ENCODE results near the gene ANKMY1.

Gene ANKMY1

GRCh38 chr2:240451108-240451611 is 106.6 kb downstream of the ANKMY1 start:
- H3K4me1 ChIP-seq (ENCODE audit: insufficient read depth, low read length, poor library complexity, severe bottlenecking): no peaks in the 10 kb centered on the region
- no peak overlapping the region for H2AFZ ChIP-seq (ENCODE audit: low read length)
- no peaks in the 10 kb centered on the region for H3K36me3 ChIP-seq (ENCODE audit: insufficient read depth, low read length)
- H3K9me2 ChIP-seq (replicated peaks; ENCODE audit: low read depth, low read length): no peaks in the 10 kb centered on the region
- no peaks in the 10 kb centered on the region for H3K79me2 ChIP-seq (ENCODE audit: insufficient read depth, low read length)
- H3K9me3 ChIP-seq (ENCODE audit: insufficient read depth, low read depth, low read length): no peaks in the 10 kb centered on the region
- no peak overlapping the region for H3K4me2 ChIP-seq (ENCODE audit: low read depth, low read length, poor library complexity, severe bottlenecking)
- H3F3A ChIP-seq (ENCODE audit: low read depth): no peaks in the 10 kb centered on the region
- no peak overlapping the region for H3K9ac ChIP-seq (ENCODE audit: low read depth, low read length, poor library complexity, severe bottlenecking)
- no peaks in the 10 kb centered on the region for H4K20me1 ChIP-seq (ENCODE audit: insufficient read depth, low read length, poor library complexity, severe bottlenecking)
- no peak for TF ChIP-seq EZH2phosphoT487 (IDR thresholded peaks at IDR 0.05; ENCODE audit: borderline replicate concordance)
- TF ChIP-seq CTCF (conservative IDR thresholded peaks at IDR 0.05; ENCODE audit: low read length): no peak
- no peak overlapping the region for H3K4me3 ChIP-seq (ENCODE audit: low read length, poor library complexity, severe bottlenecking)
- no peaks in the 10 kb centered on the region for H3K27me3 ChIP-seq (ENCODE audit: insufficient read depth, low read length, poor library complexity, severe bottlenecking)

GRCh38 chr2:240450532-240451107 is 107.2 kb downstream of the ANKMY1 start:
- Histone ChIP-seq H4K20me1 (ENCODE audit: insufficient read depth, low read length, poor library complexity, severe bottlenecking) (no peaks in the 10 kb centered on the region), H3K4me1 (ENCODE audit: insufficient read depth, low read length, poor library complexity, severe bottlenecking) (no peaks in the 10 kb centered on the region), H3K9me2 (replicated peaks; ENCODE audit: low read depth, low read length) (no peaks in the 10 kb centered on the region), H3F3A (ENCODE audit: low read depth) (no peaks in the 10 kb centered on the region), H3K4me2 (ENCODE audit: low read depth, low read length, poor library complexity, severe bottlenecking) (no peak overlapping the region), H3K36me3 (ENCODE audit: insufficient read depth, low read length) (no peaks in the 10 kb centered on the region), H3K4me3 (ENCODE audit: low read length, poor library complexity, severe bottlenecking) (no peak overlapping the region), H3K79me2 (ENCODE audit: insufficient read depth, low read length) (no peaks in the 10 kb centered on the region), H3K27me3 (ENCODE audit: insufficient read depth, low read length, poor library complexity, severe bottlenecking) (no peaks in the 10 kb centered on the region), H3K9me3 (ENCODE audit: insufficient read depth, low read depth, low read length) (no peaks in the 10 kb centered on the region), H3K9ac (ENCODE audit: low read depth, low read length, poor library complexity, severe bottlenecking) (no peak overlapping the region), H2AFZ (ENCODE audit: low read length) (no peak overlapping the region)
- no peak for TF ChIP-seq EZH2phosphoT487 (IDR thresholded peaks at IDR 0.05; ENCODE audit: borderline replicate concordance)
- no peak for TF ChIP-seq CTCF (conservative IDR thresholded peaks at IDR 0.05; ENCODE audit: low read length)

DNA sequence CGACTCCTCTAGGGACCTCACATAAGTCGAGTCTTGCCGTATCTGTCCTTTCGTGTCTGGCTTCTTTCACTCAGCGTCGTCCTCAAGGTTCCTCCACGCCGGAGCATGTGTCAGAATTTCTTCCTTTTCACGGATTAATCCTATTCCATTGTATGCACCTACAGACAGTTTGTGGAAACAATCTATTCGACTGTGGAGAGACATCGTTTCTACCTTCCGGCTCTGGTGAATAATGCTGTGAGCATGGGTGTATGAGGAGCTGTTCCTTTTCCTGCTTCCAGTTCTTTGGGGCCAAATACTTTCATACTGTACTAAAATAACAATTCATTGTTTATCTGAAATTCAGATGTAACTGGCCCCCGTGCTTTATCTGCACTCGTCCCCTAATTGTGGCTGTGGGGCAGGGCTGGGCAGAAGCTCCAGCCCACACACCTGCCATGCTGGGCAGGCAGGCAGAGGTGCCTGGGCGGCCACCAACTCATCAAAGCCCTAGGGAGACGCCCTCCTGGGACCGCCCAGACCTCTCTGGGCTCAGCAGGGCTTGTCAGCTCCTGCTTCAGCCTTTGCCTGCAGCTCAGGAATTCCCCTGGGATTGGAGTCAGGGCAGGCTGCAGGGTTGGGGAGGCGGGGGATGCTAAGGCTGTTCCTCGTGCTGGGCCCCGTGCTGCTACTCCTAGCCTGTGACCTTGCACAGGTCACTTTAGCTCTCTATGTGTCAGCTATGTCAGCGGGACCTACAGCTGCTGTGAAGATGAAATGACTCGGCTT is 107.8 kb downstream of the ANKMY1 start:
- Histone ChIP-seq H3K79me2 (ENCODE audit: insufficient read depth, low read length) (no peaks in the 10 kb centered on the region), H3K9ac (ENCODE audit: low read depth, low read length, poor library complexity, severe bottlenecking) (no peak overlapping the region), H3K27me3 (ENCODE audit: insufficient read depth, low read length, poor library complexity, severe bottlenecking) (no peaks in the 10 kb centered on the region), H3K4me3 (ENCODE audit: low read length, poor library complexity, severe bottlenecking) (no peak overlapping the region), H3K9me3 (ENCODE audit: insufficient read depth, low read depth, low read length) (no peaks in the 10 kb centered on the region), H3K9me2 (replicated peaks; ENCODE audit: low read depth, low read length) (no peaks in the 10 kb centered on the region), H2AFZ (ENCODE audit: low read length) (no peak overlapping the region), H3K36me3 (ENCODE audit: insufficient read depth, low read length) (no peaks in the 10 kb centered on the region), H3F3A (ENCODE audit: low read depth) (no peaks in the 10 kb centered on the region), H4K20me1 (ENCODE audit: insufficient read depth, low read length, poor library complexity, severe bottlenecking) (no peaks in the 10 kb centered on the region), H3K4me1 (ENCODE audit: insufficient read depth, low read length, poor library complexity, severe bottlenecking) (no peaks in the 10 kb centered on the region), H3K4me2 (ENCODE audit: low read depth, low read length, poor library complexity, severe bottlenecking) (no peak overlapping the region)
- TF ChIP-seq EZH2phosphoT487 (IDR thresholded peaks at IDR 0.05; ENCODE audit: borderline replicate concordance) (no peak), CTCF (conservative IDR thresholded peaks at IDR 0.05; ENCODE audit: low read length) (no peak)
